ENCODE results near the gene CDHR5. TPM values are rescaled to one million over a fixed set of nuclear protein-coding genes. Genes with fewer than 3 reads are reported as not detected.

The CDHR5 gene
- 100 to 1,000 TPM; 140 to 310 TPM for total RNA-seq

- Histone ChIP-seq H3K4me3 (peak within 1 kb of the TSS; percentile 48), H3K4me1 (peaks cover 13% of the 10 kb centered on the region), H3K27me3 (no peaks in the 10 kb centered on the region), H3K36me3 (no peaks in the 10 kb centered on the region), H3K9ac (ENCODE audit: low read depth in 2 of 2, low read length in 2 of 2) (peak within 1 kb of the TSS; percentile 53 to 89), H3K27ac (peak within 1 kb of the TSS; percentile 90), H3K9me3 (no peaks in the 10 kb centered on the region)
- TF ChIP-seq CTCF (IDR thresholded peaks at IDR 0.05): no peak
- DNase-seq: peak; percentile 86
- intact Hi-C loops (cut with DNase I): no loop called here
Observed at GRCh38 chr11:624705-625635, at the start of gene CDHR5. TSS of gene CDHR5 (minus strand) at chr11:624955. CDS start at chr11:624902, 53 bp downstream.

- Histone ChIP-seq H3K4me3 (no peak overlapping the region), H3K27ac (no peak overlapping the region), H3K4me1 (no peaks in the 10 kb centered on the region), H3K27me3 (no peaks in the 10 kb centered on the region), H3K9ac (ENCODE audit: low read depth in 2 of 2, low read length in 2 of 2) (no peak overlapping the region), H3K36me3 (peaks cover 4% of the 10 kb centered on the region), H3K9me3 (no peaks in the 10 kb centered on the region)
- DNase-seq: no peak
- no peak for TF ChIP-seq CTCF (IDR thresholded peaks at IDR 0.05)
- intact Hi-C loops (cut with DNase I): no loop called here
Observed at GRCh38 chr11:674406-674805, 49.7 kb upstream of the CDHR5 start.

- no peak overlapping the region for H3K4me3 ChIP-seq
- no peaks in the 10 kb centered on the region for H3K4me1 ChIP-seq
- DNase-seq: no peak
- H3K9me3 ChIP-seq: no peaks in the 10 kb centered on the region
- no peak overlapping the region for H3K27ac ChIP-seq
- no peak for TF ChIP-seq CTCF (IDR thresholded peaks at IDR 0.05)
- H3K36me3 ChIP-seq: peaks cover 4% of the 10 kb centered on the region
- H3K27me3 ChIP-seq: no peaks in the 10 kb centered on the region
- H3K9ac ChIP-seq (ENCODE audit: low read depth in 2 of 2, low read length in 2 of 2): no peak overlapping the region
- intact Hi-C loops (cut with DNase I): no loop called here
Observed at GRCh38 chr11:673866-674265, 49.1 kb upstream of the CDHR5 start.

GRCh38 chr11:665704-666281, 41.0 kb upstream of the CDHR5 start:
- H3K27me3 ChIP-seq: no peaks in the 10 kb centered on the region
- no peak overlapping the region for H3K9ac ChIP-seq (ENCODE audit: low read depth in 2 of 2, low read length in 2 of 2)
- intact Hi-C loops (cut with DNase I): no loop called here
- no peak for TF ChIP-seq CTCF (IDR thresholded peaks at IDR 0.05)
- H3K4me1 ChIP-seq: no peaks in the 10 kb centered on the region
- peak overlapping the region; percentile 44 for H3K27ac ChIP-seq
- H3K36me3 ChIP-seq: no peaks in the 10 kb centered on the region
- H3K4me3 ChIP-seq: no peak overlapping the region
- no peak for DNase-seq
- no peaks in the 10 kb centered on the region for H3K9me3 ChIP-seq

GRCh38 chr11:665062-665703, 40.4 kb upstream of the CDHR5 start:
- Histone ChIP-seq H3K27ac (peak overlapping the region; percentile 44), H3K36me3 (no peaks in the 10 kb centered on the region), H3K9ac (ENCODE audit: low read depth in 2 of 2, low read length in 2 of 2) (no peak overlapping the region), H3K27me3 (no peaks in the 10 kb centered on the region), H3K4me1 (no peaks in the 10 kb centered on the region), H3K9me3 (no peaks in the 10 kb centered on the region), H3K4me3 (no peak overlapping the region)
- intact Hi-C loops (cut with DNase I): no loop called here
- no peak for DNase-seq
- TF ChIP-seq CTCF (IDR thresholded peaks at IDR 0.05): no peak
